ENCODE data around the gene RPTOR.
A peak's percentile ranks its signal among the peaks of the same experiment; 100 is the strongest.

RPTOR gene

DNA sequence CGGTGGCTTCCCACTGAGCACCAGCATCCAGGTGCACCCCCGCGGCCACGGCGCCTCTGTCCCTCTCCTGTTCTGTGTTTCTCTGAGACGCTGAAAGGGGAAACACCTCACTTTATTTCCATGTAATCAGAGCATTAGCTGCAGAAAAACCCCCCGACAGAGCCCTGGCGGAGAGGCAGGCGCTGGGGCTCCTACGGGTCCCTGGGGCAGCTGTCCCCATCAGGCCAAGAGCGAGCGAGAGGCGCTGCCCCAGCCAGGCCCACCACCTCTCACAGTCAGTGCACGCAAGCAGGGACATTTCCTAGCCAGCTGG is 419.9 kb downstream of the RPTOR start:
- peaks cover 8% of the 10 kb centered on the region for H3K36me3 Mint-ChIP-seq (ENCODE audit: low read depth)
- H3K9me3 Mint-ChIP-seq, result no peaks in the 10 kb centered on the region
- no peak overlapping the region for H3K27ac Mint-ChIP-seq
- no peak for ATAC-seq
- H3K27me3 Mint-ChIP-seq, result no peaks in the 10 kb centered on the region
- DNase-seq, result no peak
- no peaks in the 10 kb centered on the region for H3K4me1 Mint-ChIP-seq
- H3K4me3 Mint-ChIP-seq, result no peak overlapping the region

GRCh38 chr17:80964859-80965580 is 420.4 kb downstream of the RPTOR start:
- H3K27ac Mint-ChIP-seq, result no peak overlapping the region
- no peak for ATAC-seq
- H3K4me3 Mint-ChIP-seq, result no peak overlapping the region
- no peaks in the 10 kb centered on the region for H3K9me3 Mint-ChIP-seq
- H3K36me3 Mint-ChIP-seq (ENCODE audit: low read depth), result peaks cover 8% of the 10 kb centered on the region
- H3K4me1 Mint-ChIP-seq, result no peaks in the 10 kb centered on the region
- DNase-seq, result no peak
- no peaks in the 10 kb centered on the region for H3K27me3 Mint-ChIP-seq

- peaks cover 5% of the 10 kb centered on the region for H3K4me1 Mint-ChIP-seq
- DNase-seq (no peak), ATAC-seq (no peak)
- H3K27ac Mint-ChIP-seq, result no peak overlapping the region
- no peaks in the 10 kb centered on the region for H3K27me3 Mint-ChIP-seq
- no peaks in the 10 kb centered on the region for H3K9me3 Mint-ChIP-seq
- peaks cover 8% of the 10 kb centered on the region for H3K36me3 Mint-ChIP-seq (ENCODE audit: low read depth)
- no peak overlapping the region for H3K4me3 Mint-ChIP-seq
These were observed 421.0 kb downstream of the RPTOR start for GRCh38 chr17:80965606-80966005.

- no peaks in the 10 kb centered on the region for H3K27me3 Mint-ChIP-seq
- no peak overlapping the region for H3K4me3 Mint-ChIP-seq
- DNase-seq (no peak), ATAC-seq (no peak)
- no peak overlapping the region for H3K27ac Mint-ChIP-seq
- H3K36me3 Mint-ChIP-seq (ENCODE audit: low read depth), result peaks cover 8% of the 10 kb centered on the region
- H3K9me3 Mint-ChIP-seq, result no peaks in the 10 kb centered on the region
- peaks cover 5% of the 10 kb centered on the region for H3K4me1 Mint-ChIP-seq
These were observed 422.8 kb downstream of the RPTOR start for GRCh38 chr17:80967404-80967872.

- DNase-seq (no peak), ATAC-seq (no peak)
- peak overlapping the region; percentile 26 for H3K4me3 Mint-ChIP-seq
- H3K4me1 Mint-ChIP-seq, result peaks cover 5% of the 10 kb centered on the region
- H3K27ac Mint-ChIP-seq, result no peak overlapping the region
- H3K27me3 Mint-ChIP-seq, result no peaks in the 10 kb centered on the region
- no peaks in the 10 kb centered on the region for H3K9me3 Mint-ChIP-seq
- H3K36me3 Mint-ChIP-seq (ENCODE audit: low read depth), result peaks cover 8% of the 10 kb centered on the region
These were observed 424.0 kb downstream of the RPTOR start for GRCh38 chr17:80968602-80969029.

GRCh38 chr17:80969030-80969673 is 424.5 kb downstream of the RPTOR start:
- no peak for DNase-seq
- no peak overlapping the region for H3K4me3 Mint-ChIP-seq
- peaks cover 5% of the 10 kb centered on the region for H3K4me1 Mint-ChIP-seq
- no peaks in the 10 kb centered on the region for H3K27me3 Mint-ChIP-seq
- H3K36me3 Mint-ChIP-seq (ENCODE audit: low read depth), result peaks cover 8% of the 10 kb centered on the region
- ATAC-seq, result peak; percentile 12
- H3K9me3 Mint-ChIP-seq, result no peaks in the 10 kb centered on the region
- no peak overlapping the region for H3K27ac Mint-ChIP-seq

- peaks cover 6% of the 10 kb centered on the region for H3K36me3 Mint-ChIP-seq (ENCODE audit: low read depth)
- no peak overlapping the region for H3K27ac Mint-ChIP-seq
- H3K4me3 Mint-ChIP-seq, result no peak overlapping the region
- H3K9me3 Mint-ChIP-seq, result no peaks in the 10 kb centered on the region
- no peak for ATAC-seq
- peaks cover 5% of the 10 kb centered on the region for H3K4me1 Mint-ChIP-seq
- DNase-seq, result no peak
- H3K27me3 Mint-ChIP-seq, result peaks cover 3% of the 10 kb centered on the region
These were observed 425.0 kb downstream of the RPTOR start for GRCh38 chr17:80969674-80970043.

DNA sequence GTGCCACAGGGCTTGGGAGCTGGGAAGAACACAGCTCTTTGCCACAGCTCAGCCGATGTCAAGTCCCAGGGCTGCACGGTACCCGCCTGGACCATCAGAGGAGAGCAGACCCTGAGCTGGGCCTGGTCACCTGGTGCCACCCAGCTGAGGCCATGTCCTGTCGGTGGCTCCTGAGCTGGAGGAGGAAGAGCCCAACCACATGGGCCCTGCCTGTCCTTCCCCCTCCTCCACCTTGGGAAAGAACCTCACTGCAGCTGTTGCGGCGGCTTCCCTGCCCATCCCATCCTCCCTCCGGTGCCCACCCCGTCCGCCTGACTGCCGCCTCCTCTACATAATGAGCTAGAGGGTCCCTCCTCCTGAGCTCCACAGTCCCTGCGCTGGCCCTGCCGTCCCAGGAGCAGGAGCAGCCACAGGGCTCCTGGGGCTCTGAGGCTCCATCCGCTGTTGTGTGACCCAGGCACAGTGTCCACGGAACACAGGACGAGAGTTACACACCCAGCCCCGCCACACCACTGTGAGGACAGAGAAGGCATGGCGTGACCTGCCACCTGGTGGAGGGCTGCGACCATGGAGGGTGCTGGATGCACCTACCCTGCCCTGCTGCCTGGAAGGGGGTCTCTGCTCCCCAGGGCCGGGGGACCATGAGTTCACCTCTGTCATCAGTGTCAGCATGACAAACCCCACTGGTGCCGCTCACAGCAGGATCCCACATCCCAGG is 425.6 kb downstream of the RPTOR start:
- Mint-ChIP-seq H3K27ac (no peak overlapping the region), H3K9me3 (no peaks in the 10 kb centered on the region), H3K4me1 (peaks cover 5% of the 10 kb centered on the region), H3K27me3 (peaks cover 6% of the 10 kb centered on the region), H3K36me3 (ENCODE audit: low read depth) (peaks cover 4% of the 10 kb centered on the region), H3K4me3 (no peak overlapping the region)
- ATAC-seq (peak; percentile 46), DNase-seq (peak; percentile 63)

- Mint-ChIP-seq H3K4me3 (no peak overlapping the region), H3K36me3 (ENCODE audit: low read depth) (no peaks in the 10 kb centered on the region)
These were observed 426.4 kb downstream of the RPTOR start for GRCh38 chr17:80970762-80971703.

GRCh38 chr17:80971704-80972304 is 427.2 kb downstream of the RPTOR start:
- Mint-ChIP-seq H3K36me3 (ENCODE audit: low read depth) (no peaks in the 10 kb centered on the region), H3K4me3 (no peak overlapping the region), H3K9me3 (no peaks in the 10 kb centered on the region), H3K27ac (no peak overlapping the region), H3K4me1 (peaks cover 5% of the 10 kb centered on the region), H3K27me3 (peaks cover 6% of the 10 kb centered on the region)
- no peak for DNase-seq
- ATAC-seq, result no peak

More at GRCh38 chr17:80970762-80971703, 426.4 kb downstream of the RPTOR start:
- DNase-seq, result no peak
- no peak for ATAC-seq
- H3K27me3 Mint-ChIP-seq, result peaks cover 6% of the 10 kb centered on the region
- H3K9me3 Mint-ChIP-seq, result no peaks in the 10 kb centered on the region
- no peak overlapping the region for H3K27ac Mint-ChIP-seq
- peaks cover 5% of the 10 kb centered on the region for H3K4me1 Mint-ChIP-seq

GRCh38 chr17:80976701-80977100 is 432.1 kb downstream of the RPTOR start:
- Mint-ChIP-seq H3K9me3 (no peaks in the 10 kb centered on the region), H3K36me3 (ENCODE audit: low read depth) (no peaks in the 10 kb centered on the region), H3K4me3 (no peak overlapping the region), H3K27ac (no peak overlapping the region), H3K27me3 (peaks cover 14% of the 10 kb centered on the region), H3K4me1 (peaks cover 9% of the 10 kb centered on the region)
- DNase-seq (no peak), ATAC-seq (no peak)

DNA sequence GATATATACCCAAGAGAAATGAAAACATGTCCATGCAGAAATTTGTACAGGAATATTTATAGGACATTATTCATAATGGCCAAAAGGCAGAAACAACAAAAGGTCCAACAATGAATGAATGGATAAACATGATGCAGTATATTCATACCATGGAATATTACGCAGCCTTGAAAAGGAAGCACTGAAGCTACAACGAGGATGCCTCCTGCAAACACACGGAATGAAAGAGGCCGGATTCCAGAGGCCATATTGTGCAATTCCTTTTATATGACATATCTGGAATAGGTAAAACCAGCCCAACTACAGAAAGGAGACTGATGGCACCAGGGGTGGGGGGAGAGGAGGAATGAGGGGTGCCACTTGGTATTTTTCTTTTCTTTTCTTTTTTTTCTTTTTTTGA is 432.5 kb downstream of the RPTOR start:
- peaks cover 9% of the 10 kb centered on the region for H3K4me1 Mint-ChIP-seq
- DNase-seq (no peak), ATAC-seq (no peak)
- H3K36me3 Mint-ChIP-seq (ENCODE audit: low read depth), result no peaks in the 10 kb centered on the region
- H3K9me3 Mint-ChIP-seq, result no peaks in the 10 kb centered on the region
- no peak overlapping the region for H3K27ac Mint-ChIP-seq
- no peak overlapping the region for H3K4me3 Mint-ChIP-seq
- H3K27me3 Mint-ChIP-seq, result peaks cover 14% of the 10 kb centered on the region

GRCh38 chr17:80978499-80979497 is 434.2 kb downstream of the RPTOR start:
- ATAC-seq, result no peak
- Mint-ChIP-seq H3K4me3 (no peak overlapping the region), H3K9me3 (no peaks in the 10 kb centered on the region), H3K27ac (no peak overlapping the region), H3K4me1 (peaks cover 10% of the 10 kb centered on the region), H3K27me3 (peaks cover 17% of the 10 kb centered on the region), H3K36me3 (ENCODE audit: low read depth) (no peaks in the 10 kb centered on the region)
- DNase-seq, result no peak
